RKO (cell line): ENCODE data around the gene STEEP1.
"Not testable (repeated sequence)": the region's sequence is repeated elsewhere in the genome, so short reads cannot be mapped to it uniquely, and the experiment has no call there.

Experiments
- DNase-seq: peaks from one replicate; pipeline ENCODE4 v3.0.0-alpha.2; 2016; ENCODE audit warnings: low spot score

Gene STEEP1

DNA sequence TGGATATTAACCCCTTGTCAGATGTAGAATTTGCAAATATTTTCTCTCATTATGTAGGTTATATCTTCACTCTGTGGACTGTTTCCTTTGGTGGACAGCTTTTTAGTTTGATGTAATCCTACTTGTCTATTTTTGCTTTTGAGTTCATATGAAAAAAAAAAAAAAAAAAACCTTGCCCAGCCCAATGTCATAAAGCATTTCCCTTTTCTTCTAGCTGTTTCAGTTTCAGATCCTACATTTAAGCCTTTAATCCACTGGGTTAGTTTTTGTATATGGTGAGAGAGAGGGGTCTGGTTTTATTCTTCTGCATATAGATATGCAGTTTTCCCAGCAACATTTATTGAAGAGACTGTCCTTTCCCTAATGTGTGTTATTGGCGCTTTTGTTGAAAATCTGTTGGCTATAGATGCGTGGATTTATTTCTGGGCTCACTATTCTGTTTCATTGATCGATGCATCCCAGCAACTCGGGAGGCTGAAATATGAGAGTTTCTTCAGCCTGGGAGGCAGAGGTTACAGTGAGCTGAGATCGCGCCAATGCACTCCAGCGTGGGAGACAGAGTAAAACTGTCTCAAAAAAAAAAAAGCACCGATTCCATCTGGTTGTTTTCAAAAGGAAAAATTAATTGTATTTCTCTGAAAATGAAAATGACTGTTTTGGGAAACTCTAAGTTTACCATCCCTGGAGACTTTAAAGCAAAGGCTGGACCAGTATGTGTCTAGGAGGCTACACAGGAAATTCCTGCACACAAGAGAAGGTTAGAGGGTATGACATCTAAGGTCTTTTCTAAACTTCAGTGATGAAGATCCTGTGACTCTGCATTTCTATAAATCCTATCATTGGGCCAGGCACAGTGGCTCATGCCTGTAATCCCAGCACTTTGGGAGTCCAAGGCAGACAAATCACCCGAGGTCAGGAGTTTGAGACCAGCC is 35.6 kb downstream of the STEEP1 start:
- DNase-seq: no peak

DNA sequence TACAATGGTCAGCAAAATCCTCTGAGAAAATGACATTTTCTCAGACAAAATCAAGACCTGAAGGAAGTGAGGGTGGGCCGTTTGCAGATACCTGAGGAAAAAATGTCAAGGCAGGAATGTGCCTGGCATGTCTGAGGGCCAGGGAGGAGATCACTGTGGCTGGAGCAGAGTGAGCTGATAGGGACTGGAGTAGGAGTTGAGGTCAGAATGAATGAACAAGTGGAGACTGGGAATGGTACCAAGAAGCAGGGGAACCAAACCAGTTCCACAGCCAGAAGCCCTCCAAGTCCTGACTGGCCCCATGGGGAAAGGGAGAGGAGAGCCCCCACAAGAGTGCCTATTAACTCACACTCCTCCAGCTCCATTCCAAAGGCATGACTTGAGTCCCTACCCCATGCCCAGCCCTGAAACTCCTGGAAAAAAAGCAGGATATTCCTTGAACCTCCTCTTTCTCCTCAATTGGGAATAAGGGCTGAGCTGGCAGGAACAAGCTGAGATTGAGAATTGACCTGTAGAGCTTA is 41.5 kb downstream of the STEEP1 start:
- no peak for DNase-seq

- no peak for DNase-seq
Measured at GRCh38 chrX:119521246-119521645, 44.0 kb downstream of the STEEP1 start.

DNA sequence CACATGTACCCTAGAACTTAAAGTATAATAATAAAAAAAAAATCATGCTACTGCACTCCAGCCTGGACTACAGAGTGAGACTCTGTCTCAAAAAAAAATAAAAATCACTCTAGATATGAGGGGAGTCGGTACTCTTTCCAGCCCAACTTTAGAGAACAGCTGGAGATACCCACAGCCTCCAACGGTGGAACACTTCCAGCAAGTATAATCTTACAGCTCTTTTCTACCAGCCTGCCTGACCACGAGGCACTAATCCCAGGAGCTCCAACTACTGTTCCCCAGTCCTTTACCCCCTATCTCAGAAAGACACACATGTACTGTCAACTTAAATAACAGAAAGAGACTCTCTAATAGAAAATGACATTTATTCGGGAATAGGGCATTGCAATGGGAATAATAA is 46.8 kb downstream of the STEEP1 start:
- DNase-seq: no peak

- peak; percentile 85 for DNase-seq
Measured at GRCh38 chrX:119516157-119516702, 49.0 kb downstream of the STEEP1 start.

GRCh38 chrX:119512146-119512800 is 52.9 kb downstream of the STEEP1 start:
- peak; percentile 75 for DNase-seq

DNA sequence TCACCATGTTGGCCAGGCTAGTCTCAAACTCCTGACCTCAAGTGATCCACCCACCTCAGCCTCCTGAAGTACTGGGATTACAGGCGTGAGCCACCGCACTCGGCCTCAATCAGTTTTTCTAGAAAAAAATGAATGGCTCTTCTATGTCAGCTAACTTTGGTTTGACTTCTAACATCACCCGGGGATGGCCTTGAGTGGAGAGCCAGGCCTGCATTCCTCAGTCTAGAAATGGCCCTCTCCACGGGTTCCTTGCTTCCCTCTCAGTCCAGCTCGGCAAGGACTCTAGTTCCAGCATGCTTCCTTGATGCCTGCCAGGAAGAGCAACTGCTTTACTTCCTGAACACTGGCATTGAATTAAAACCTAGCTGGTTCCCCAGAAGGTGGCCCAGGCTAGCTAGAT is 58.0 kb downstream of the STEEP1 start:
- DNase-seq: no peak

DNA sequence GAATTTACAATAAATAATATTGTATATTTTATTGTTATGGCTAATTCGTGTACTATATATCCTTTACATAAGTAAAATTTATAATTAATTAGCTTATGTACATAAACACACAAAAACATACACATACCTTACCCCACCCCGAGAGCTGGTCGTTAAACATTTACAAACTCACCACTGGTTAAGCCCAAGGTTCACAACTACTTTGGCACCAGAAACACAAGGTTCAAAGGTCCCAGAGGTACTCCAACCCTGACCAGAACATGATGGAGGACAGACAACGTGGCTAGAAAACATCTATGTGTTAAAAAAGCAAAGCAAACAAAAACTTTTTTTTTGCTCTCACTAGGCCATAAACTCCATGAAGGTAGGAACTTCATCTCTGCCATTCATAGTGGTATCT is 59.3 kb downstream of the STEEP1 start:
- no peak for DNase-seq

DNA sequence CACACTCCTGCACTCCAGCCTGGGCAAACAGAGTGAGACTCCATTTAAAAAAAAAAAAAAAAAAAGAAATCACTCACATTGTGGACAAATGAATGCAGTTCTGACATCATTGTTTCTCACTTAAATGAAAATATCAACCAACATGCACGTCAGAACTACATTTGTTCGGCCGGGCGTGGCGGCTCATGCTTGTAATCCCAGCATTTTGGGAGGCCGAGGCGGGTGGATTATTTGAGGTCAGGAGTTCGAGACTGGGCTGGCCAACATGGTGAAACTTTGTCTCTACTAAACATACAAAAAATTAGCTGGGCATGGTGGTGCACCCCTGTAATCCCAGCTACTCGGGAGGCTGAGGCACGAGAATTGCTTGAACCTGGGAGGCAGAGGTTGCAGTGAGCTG is 60.1 kb downstream of the STEEP1 start:
- not testable (repeated sequence) for DNase-seq

GRCh38 chrX:119503484-119503861 is 61.7 kb downstream of the STEEP1 start:
- no peak for DNase-seq

- DNase-seq: no peak
Measured at GRCh38 chrX:119502727-119503483, 62.3 kb downstream of the STEEP1 start.

DNA sequence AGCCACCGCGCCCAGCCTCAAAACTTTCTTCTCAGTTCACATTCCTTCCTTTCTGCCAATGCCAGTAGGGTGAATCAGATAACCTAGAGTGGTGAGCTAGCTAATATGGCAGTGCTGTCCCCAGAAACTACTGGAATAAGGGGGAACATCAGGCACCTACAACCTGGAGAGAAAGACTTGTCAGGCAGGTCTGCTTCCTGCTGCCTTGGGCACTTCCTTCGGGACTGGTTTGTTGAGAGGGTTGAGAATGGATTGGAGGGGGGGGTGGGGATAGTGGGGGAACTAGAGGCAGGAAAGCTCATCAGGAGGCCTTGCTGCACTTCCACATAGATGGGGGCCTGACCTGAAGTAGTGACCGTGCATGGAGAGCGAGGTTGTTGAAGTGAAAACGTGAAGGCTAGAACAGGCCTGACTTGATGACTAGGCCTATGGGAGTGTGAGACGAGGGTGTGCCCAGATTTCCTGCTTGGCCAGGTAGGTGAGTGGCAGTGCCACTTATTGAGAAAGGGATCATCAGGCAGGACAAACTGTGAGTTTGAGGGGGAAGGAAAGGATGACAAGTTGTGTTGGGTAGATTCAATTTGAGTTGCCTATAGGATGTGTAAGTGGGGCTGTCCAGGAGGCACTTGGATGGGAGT is 63.6 kb downstream of the STEEP1 start:
- DNase-seq: no peak

DNA sequence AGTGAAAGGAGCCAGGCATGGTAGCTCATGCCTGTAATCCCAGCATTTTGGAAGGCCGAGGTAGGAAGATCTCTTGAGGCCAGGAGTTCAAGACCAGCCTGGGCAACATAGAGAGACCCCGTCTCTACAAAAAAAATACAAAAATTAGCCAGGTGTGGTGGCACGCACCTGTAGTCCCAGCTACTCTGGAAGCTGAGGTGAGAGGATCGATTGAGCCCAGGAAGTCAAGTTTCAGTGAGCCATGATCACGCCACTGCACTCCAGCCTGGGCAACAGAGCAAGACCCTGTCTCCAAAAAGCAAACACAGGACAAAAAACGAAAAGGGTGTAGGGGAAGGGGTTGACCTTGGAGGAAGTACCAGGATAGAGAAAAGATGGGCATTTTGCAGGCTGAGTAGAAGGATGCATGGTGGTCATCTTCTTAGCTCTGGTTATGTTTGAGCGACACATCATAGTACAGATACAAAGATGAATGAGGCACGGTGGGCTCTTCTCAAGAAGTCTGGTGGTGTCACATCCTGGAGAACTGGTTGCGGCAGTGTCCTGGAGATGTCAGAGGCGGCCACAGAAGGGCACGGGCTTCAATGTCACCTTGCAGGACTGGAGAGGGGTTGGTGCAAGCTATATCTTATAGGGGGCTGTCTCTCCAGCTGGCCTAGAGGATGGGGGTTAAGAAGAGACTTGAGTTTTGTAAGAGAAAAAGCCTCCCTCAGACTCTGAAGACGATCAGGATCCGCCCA is 65.0 kb downstream of the STEEP1 start:
- no peak for DNase-seq

- no peak for DNase-seq
Measured at GRCh38 chrX:119497185-119497584, 68.0 kb downstream of the STEEP1 start.

- DNase-seq: no peak
Measured at GRCh38 chrX:119495734-119496726, 69.2 kb downstream of the STEEP1 start.

- DNase-seq: not testable (repeated sequence)
Measured at GRCh38 chrX:119493851-119494495, 71.2 kb downstream of the STEEP1 start.

- DNase-seq: no peak
Measured at GRCh38 chrX:119492463-119492862, 72.7 kb downstream of the STEEP1 start.

DNA sequence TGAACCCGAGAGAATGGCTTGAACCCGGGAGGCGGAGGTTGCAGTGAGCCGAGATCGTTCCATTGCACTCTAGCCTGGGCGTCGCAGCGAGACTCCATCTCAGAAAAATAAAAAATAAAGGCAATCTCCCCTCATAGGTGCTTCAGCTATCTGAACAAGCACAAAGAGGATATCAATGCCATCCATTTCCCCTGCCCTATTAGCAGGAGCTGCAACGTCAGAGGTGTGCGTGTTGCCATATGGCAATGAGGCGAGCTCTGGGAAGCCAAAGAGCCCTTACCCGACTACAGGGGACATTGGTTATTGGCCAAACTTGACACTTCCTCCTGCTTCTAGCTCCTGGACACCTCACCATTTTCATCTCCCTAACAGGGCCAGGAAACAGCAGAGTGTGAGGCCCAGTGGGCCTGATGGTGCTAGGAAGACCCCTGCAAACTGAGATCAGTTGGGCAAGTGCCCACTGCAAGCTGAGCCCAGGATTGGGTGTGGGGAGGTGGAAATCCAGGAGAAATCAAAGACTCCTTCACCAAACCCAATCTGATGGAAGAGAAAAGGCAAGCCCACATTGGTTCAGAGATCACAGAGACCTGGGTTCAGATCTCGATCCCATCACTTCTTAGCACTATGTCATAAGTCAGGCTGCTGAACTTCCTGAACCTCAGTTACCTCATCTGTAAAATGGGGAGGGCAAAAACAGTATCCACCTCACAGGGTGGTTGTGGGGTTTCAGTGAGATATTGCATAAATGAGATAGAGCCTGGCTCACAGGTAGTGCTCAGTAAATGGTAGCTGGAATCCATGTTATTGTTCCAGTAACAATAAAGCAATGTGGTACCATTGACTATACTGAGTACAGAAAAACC is 75.8 kb downstream of the STEEP1 start:
- DNase-seq: no peak
